ENCODE results near the gene GPC5.

Gene GPC5

DNA sequence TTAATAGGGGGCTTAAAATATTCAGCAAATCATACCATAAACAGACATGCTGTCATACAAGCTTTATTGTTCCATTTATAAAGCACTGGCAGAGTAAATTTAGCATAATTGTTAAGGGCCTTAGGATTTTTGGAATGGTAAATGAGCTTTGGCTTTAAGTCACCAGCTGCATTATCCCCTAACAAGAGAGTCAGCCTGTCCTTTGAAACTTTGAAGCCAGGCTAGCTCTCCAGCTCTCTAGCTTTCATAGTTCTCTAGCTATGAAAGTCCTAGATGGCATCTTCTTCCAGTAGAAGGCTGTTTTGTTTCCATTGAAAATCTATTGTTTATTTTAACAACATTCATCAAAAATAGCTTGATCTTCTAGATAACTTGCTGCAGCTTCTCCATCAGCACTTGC lies 1407.3 kb downstream of the GPC5 start:
- TF ChIP-seq TCF12 (IDR thresholded peaks at IDR 0.05; ENCODE audit: low read depth) (no peak), TEAD4 (IDR thresholded peaks at IDR 0.05) (no peak), YY1 (IDR thresholded peaks at IDR 0.05; ENCODE audit: low read depth) (no peak), NFIC (IDR thresholded peaks at IDR 0.05) (no peak), CREB1 (IDR thresholded peaks at IDR 0.05; ENCODE audit: low read depth) (no peak), TAF1 (IDR thresholded peaks at IDR 0.05; ENCODE audit: low read depth) (no peak), RAD21 (IDR thresholded peaks at IDR 0.05; ENCODE audit: low read depth) (no peak), CEBPB (IDR thresholded peaks at IDR 0.05) (no peak), ZBTB7A (IDR thresholded peaks at IDR 0.05; ENCODE audit: low read depth) (no peak), EP300 (IDR thresholded peaks at IDR 0.05; ENCODE audit: borderline replicate concordance) (no peak), FOXM1 (IDR thresholded peaks at IDR 0.05; ENCODE audit: borderline replicate concordance, low read depth) (no peak)
- TF ChIP-seq, protein P1, sequence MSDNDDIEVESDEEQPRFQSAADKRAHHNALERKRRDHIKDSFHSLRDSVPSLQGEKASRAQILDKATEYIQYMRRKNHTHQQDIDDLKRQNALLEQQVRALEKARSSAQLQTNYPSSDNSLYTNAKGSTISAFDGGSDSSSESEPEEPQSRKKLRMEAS (IDR thresholded peaks at IDR 0.05), result no peak
- TF ChIP-seq, protein P2, sequence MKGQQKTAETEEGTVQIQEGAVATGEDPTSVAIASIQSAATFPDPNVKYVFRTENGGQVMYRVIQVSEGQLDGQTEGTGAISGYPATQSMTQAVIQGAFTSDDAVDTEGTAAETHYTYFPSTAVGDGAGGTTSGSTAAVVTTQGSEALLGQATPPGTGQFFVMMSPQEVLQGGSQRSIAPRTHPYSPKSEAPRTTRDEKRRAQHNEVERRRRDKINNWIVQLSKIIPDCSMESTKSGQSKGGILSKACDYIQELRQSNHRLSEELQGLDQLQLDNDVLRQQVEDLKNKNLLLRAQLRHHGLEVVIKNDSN (IDR thresholded peaks at IDR 0.05), result no peak
- TF ChIP-seq, protein P3, sequence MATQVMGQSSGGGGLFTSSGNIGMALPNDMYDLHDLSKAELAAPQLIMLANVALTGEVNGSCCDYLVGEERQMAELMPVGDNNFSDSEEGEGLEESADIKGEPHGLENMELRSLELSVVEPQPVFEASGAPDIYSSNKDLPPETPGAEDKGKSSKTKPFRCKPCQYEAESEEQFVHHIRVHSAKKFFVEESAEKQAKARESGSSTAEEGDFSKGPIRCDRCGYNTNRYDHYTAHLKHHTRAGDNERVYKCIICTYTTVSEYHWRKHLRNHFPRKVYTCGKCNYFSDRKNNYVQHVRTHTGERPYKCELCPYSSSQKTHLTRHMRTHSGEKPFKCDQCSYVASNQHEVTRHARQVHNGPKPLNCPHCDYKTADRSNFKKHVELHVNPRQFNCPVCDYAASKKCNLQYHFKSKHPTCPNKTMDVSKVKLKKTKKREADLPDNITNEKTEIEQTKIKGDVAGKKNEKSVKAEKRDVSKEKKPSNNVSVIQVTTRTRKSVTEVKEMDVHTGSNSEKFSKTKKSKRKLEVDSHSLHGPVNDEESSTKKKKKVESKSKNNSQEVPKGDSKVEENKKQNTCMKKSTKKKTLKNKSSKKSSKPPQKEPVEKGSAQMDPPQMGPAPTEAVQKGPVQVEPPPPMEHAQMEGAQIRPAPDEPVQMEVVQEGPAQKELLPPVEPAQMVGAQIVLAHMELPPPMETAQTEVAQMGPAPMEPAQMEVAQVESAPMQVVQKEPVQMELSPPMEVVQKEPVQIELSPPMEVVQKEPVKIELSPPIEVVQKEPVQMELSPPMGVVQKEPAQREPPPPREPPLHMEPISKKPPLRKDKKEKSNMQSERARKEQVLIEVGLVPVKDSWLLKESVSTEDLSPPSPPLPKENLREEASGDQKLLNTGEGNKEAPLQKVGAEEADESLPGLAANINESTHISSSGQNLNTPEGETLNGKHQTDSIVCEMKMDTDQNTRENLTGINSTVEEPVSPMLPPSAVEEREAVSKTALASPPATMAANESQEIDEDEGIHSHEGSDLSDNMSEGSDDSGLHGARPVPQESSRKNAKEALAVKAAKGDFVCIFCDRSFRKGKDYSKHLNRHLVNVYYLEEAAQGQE (IDR thresholded peaks at IDR 0.05; ENCODE audit: low read depth), result no peak

DNA sequence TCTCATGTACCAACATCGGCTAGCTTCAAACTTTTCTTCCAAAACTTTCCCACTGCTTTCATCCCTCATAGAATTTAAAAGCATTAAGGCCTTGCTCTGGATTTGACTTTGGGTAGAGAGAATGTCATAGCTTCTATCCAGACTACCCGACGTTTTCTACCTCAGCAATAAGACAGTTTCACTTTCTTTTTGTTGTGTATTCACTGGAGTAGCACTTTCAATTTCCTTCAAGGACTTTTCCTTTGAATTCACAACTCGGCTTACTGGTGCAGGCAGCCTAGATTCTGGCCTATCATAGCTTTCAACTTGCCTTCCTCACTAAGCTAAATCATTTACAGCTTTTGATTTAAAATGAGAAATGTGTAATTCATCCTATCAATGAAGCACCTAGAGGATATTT lies 1407.8 kb downstream of the GPC5 start:
- TF ChIP-seq YY1 (IDR thresholded peaks at IDR 0.05; ENCODE audit: low read depth) (no peak), CEBPB (IDR thresholded peaks at IDR 0.05) (no peak)
- TF ChIP-seq, protein P3 (IDR thresholded peaks at IDR 0.05; ENCODE audit: low read depth), result no peak

DNA sequence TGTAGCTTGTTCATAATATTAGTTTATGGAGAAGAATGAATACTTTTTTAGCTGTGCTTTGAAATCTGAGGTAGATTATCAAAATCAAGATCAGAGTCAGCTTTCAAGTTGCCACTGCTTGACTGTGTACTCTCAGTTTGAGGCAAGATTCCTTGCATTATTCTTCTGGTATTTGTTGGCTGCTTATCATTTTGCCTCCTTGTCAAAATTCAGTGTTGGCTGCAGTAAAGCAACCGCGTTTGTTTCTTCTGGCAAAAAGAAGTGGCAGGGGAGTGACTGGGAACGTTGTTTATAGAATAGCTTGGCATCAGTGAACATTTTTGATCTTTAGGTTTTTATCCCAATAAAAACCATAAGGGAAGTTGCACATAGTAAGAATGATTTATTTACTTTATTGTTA lies 1408.9 kb downstream of the GPC5 start:
- TF ChIP-seq TAF1 (IDR thresholded peaks at IDR 0.05; ENCODE audit: low read depth) (no peak), CREB1 (IDR thresholded peaks at IDR 0.05; ENCODE audit: low read depth) (no peak), NFIC (IDR thresholded peaks at IDR 0.05) (no peak), EP300 (IDR thresholded peaks at IDR 0.05; ENCODE audit: borderline replicate concordance) (no peak), ZBTB7A (IDR thresholded peaks at IDR 0.05; ENCODE audit: low read depth) (no peak), FOXM1 (IDR thresholded peaks at IDR 0.05; ENCODE audit: borderline replicate concordance, low read depth) (no peak), CEBPB (IDR thresholded peaks at IDR 0.05) (no peak), TCF12 (IDR thresholded peaks at IDR 0.05; ENCODE audit: low read depth) (no peak), TEAD4 (IDR thresholded peaks at IDR 0.05) (no peak), EGR1 (IDR thresholded peaks at IDR 0.05) (no peak), YY1 (IDR thresholded peaks at IDR 0.05; ENCODE audit: low read depth) (no peak), RAD21 (IDR thresholded peaks at IDR 0.05; ENCODE audit: low read depth) (no peak)
- TF ChIP-seq, protein P1 (IDR thresholded peaks at IDR 0.05), result no peak
- TF ChIP-seq, protein P3 (IDR thresholded peaks at IDR 0.05; ENCODE audit: low read depth), result no peak
- TF ChIP-seq, protein P2 (IDR thresholded peaks at IDR 0.05), result no peak

DNA sequence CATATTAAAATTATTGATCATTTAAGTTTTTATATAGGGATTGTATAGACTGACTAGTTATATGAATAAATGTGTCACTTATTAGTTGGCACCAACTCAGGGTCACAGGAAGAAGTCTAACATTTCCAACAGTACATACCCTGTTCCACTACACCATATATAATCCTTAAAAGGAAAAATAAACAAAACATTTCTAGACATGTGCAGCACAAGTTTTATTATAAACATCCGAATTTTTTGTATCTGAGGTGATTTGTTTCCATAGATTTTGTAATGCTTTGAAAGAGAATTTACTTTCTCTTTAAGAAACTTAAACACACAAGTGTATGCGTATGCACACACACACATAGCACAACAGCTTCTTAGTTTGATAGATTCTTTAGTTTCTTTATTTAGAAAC lies 1409.5 kb downstream of the GPC5 start:
- TF ChIP-seq, protein P1 (IDR thresholded peaks at IDR 0.05), result no peak
- TF ChIP-seq, protein P3 (IDR thresholded peaks at IDR 0.05; ENCODE audit: low read depth), result no peak
- TF ChIP-seq TEAD4 (IDR thresholded peaks at IDR 0.05) (no peak), RAD21 (IDR thresholded peaks at IDR 0.05; ENCODE audit: low read depth) (no peak), TCF12 (IDR thresholded peaks at IDR 0.05; ENCODE audit: low read depth) (no peak), YY1 (IDR thresholded peaks at IDR 0.05; ENCODE audit: low read depth) (no peak), CREB1 (IDR thresholded peaks at IDR 0.05; ENCODE audit: low read depth) (no peak), CEBPB (IDR thresholded peaks at IDR 0.05) (no peak), EP300 (IDR thresholded peaks at IDR 0.05; ENCODE audit: borderline replicate concordance) (no peak), FOXM1 (IDR thresholded peaks at IDR 0.05; ENCODE audit: borderline replicate concordance, low read depth) (no peak), TAF1 (IDR thresholded peaks at IDR 0.05; ENCODE audit: low read depth) (no peak), ZBTB7A (IDR thresholded peaks at IDR 0.05; ENCODE audit: low read depth) (no peak), NFIC (IDR thresholded peaks at IDR 0.05) (no peak)
- TF ChIP-seq, protein P2 (IDR thresholded peaks at IDR 0.05), result no peak
